K562 (cell line): ENCODE data around the gene NSG2. TPM values are rescaled to one million over a fixed set of nuclear protein-coding genes. Genes with fewer than 3 reads are reported as not detected.

Experiments
- ATAC-seq: fragments of 200-7000 bp; cut with Tn5 transposase; 3 replicates; pipeline ENCODE4 v1.9.1; 2020; ENCODE audit warnings: moderate library complexity
- BruUV-seq: library from RNA; stranded (reverse); fragments of 400-500 nt; replicated peaks from 2 replicates; lab custom pipeline; 2021; lab: Mats Ljungman, UMichigan
- CTCF ChIA-PET: fragments of 300-600 bp; formaldehyde crosslinking; extraction: SDS; loops from one replicate; lab custom pipeline; 2021; ENCODE audit warnings: low intra/inter-chr PET ratio; lab: Yijun Ruan, JAX
- POLR2A ChIA-PET: fragments of 300-600, 350-650 bp; sonication (Branson Sonifier 250); formaldehyde crosslinking; extraction: SDS; loops from one replicate; lab custom pipeline; 2021; ENCODE audit warnings: antibody characterized with exemption, inconsistent platforms; lab: Yijun Ruan, JAX
- DNase-seq, 4 experiments: peaks; one replicate each; pipeline versions ENCODE4 v3.0.0 to v3.0.0-alpha.2; 2011 to 2018; ENCODE audit warnings: low spot score in 3 of 4, mixed read lengths in 3 of 4; ENCODE audit errors: extremely low read depth in 1 of 4
- FAIRE-seq: peaks from 2 replicates; lab custom pipeline; 2011; peaks lifted over from hg19 to GRCh38; lab: Jason Lieb, UNC
- H2AFZ ChIP-seq: 2 replicates; pipeline ENCODE4 v1.6.0; 2011; ENCODE audit warnings: low read depth, low read length, control low read depth, inconsistent platforms
- H3K27ac ChIP-seq: fragments of 200-600 bp; 3 replicates; pipeline ENCODE4 v1.8.0; 2011; ENCODE audit warnings: low read depth, mild to moderate bottlenecking, control low read depth, inconsistent platforms, low read length, moderate library complexity, mixed read lengths; ENCODE audit errors: extremely low read depth
- H3K27me3 ChIP-seq, 2 experiments: fragments of 300-600 bp in 1 of 2; 2 replicates in 1 of 2; 3 replicates in 1 of 2; pipeline versions ENCODE4 v1.6.0 to v1.8.0; 2011; ENCODE audit warnings: inconsistent platforms in 2 of 2, low read length in 2 of 2, mild to moderate bottlenecking in 1 of 2, mixed read lengths in 1 of 2, moderate library complexity in 1 of 2; ENCODE audit not compliant: control insufficient read depth in 2 of 2, insufficient read depth in 2 of 2
- H3K36me3 ChIP-seq: fragments of 300-600 bp; 3 replicates; pipeline ENCODE4 v1.8.0; 2011; ENCODE audit warnings: mild to moderate bottlenecking, low read length, inconsistent platforms; ENCODE audit not compliant: control insufficient read depth, insufficient read depth
- H3K4me1 ChIP-seq, 2 experiments: fragments of 200-600 bp in 1 of 2; replicated peaks in 1 of 2; 2 replicates in 1 of 2; 3 replicates in 1 of 2; pipeline versions ENCODE4 v1.5.1 to v1.8.0; 2011; ENCODE audit warnings: inconsistent platforms in 2 of 2, low read length in 2 of 2, mild to moderate bottlenecking in 1 of 2, mixed read lengths in 1 of 2, moderate library complexity in 1 of 2; ENCODE audit not compliant: control insufficient read depth in 2 of 2, insufficient read depth in 2 of 2
- H3K4me2 ChIP-seq: 2 replicates; pipeline ENCODE4 v1.6.1; 2011; ENCODE audit warnings: low read length, control low read depth, inconsistent platforms, mixed read lengths; ENCODE audit not compliant: insufficient read depth
- H3K4me3 ChIP-seq: fragments of 200-600 bp; sonication (generic), shearing (Covaris generic); 2 replicates; pipeline ENCODE4 v1.5.1; 2016; ENCODE audit warnings: control low read depth, inconsistent platforms
- H3K79me2 ChIP-seq: fragments of 200-600 bp; 3 replicates; pipeline ENCODE4 v1.8.0; 2011; ENCODE audit warnings: low read length, inconsistent platforms; ENCODE audit not compliant: control insufficient read depth, insufficient read depth
- H3K9ac ChIP-seq, 2 experiments: 2 replicates each; pipeline versions ENCODE4 v1.6.0 to v1.6.1; 2011; ENCODE audit warnings: low read depth in 2 of 2, low read length in 2 of 2, control low read depth in 1 of 2, inconsistent platforms in 1 of 2, mild to moderate bottlenecking in 1 of 2, mixed read lengths in 1 of 2; ENCODE audit not compliant: insufficient read depth in 1 of 2
- H3K9me1 ChIP-seq: one replicate; pipeline ENCODE4 v1.6.0; 2011; ENCODE audit warnings: inconsistent platforms, mild to moderate bottlenecking, low read length, moderate library complexity; ENCODE audit not compliant: control insufficient read depth, insufficient read depth
- H3K9me3 ChIP-seq: replicated peaks from 2 replicates; pipeline ENCODE4 v1.5.1; 2011; ENCODE audit warnings: low read depth, low read length, inconsistent platforms; ENCODE audit not compliant: control insufficient read depth, insufficient read depth
- H4K20me1 ChIP-seq: replicated peaks from 2 replicates; pipeline ENCODE4 v1.6.1; 2011; ENCODE audit warnings: low read length, inconsistent platforms, mixed read lengths; ENCODE audit not compliant: control insufficient read depth, insufficient read depth
- CREBBP ChIP-seq: IDR thresholded peaks from one replicate; pipeline ENCODE4 v1.6.1; 2012; ENCODE audit warnings: low read depth, mild to moderate bottlenecking, control low read depth, inconsistent platforms, low read length
- EZH2 ChIP-seq: IDR thresholded peaks from 2 replicates; pipeline ENCODE4 v1.6.1; 2012; ENCODE audit warnings: low read depth, mild to moderate bottlenecking, inconsistent platforms, low read length, borderline replicate concordance
- GABPB2 ChIP-seq: fragments of 250-450 bp; sonication (Bioruptor Pico); conservative IDR thresholded peaks from 2 replicates; pipeline ENCODE4 v1.5.1; 2021; ENCODE audit warnings: mild to moderate bottlenecking
- GATA2 ChIP-seq: sonication (generic); formaldehyde crosslinking; IDR thresholded peaks from 2 replicates; pipeline ENCODE4 v1.4.0; 2020; ENCODE audit warnings: mild to moderate bottlenecking, missing genetic modification reagents
- HLTF ChIP-seq: fragments of 450-650 bp; IDR thresholded peaks from 2 replicates; pipeline ENCODE4 v1.6.1; 2016
- MAFF ChIP-seq: IDR thresholded peaks from 2 replicates; pipeline ENCODE4 v1.6.1; 2012; ENCODE audit warnings: low read length, improper control_type of control experiment
- PTBP1 ChIP-seq: fragments of 200-400 bp; formaldehyde crosslinking; IDR thresholded peaks from 2 replicates; pipeline ENCODE4 v1.6.1; 2017; ENCODE audit warnings: low read depth, low read length
- RFX5 ChIP-seq: IDR thresholded peaks from 2 replicates; pipeline ENCODE4 v1.6.1; 2011; ENCODE audit warnings: low read depth, mild to moderate bottlenecking, improper control_type of control experiment, low read length
- RHOXF2B ChIP-seq: fragments of 250-450 bp; sonication (Bioruptor Pico); conservative IDR thresholded peaks from 2 replicates; pipeline ENCODE4 v1.5.1; 2021
- SMAD1 ChIP-seq: fragments of 150-350 bp; IDR thresholded peaks from 2 replicates; pipeline ENCODE4 v1.6.1; 2014; ENCODE audit warnings: low read length, low read depth; ENCODE audit not compliant: partially characterized antibody
- ZEB2 ChIP-seq: fragments of 450-650 bp; IDR thresholded peaks from 2 replicates; pipeline ENCODE4 v1.6.1; 2016
- ZNF224 ChIP-seq: sonication (generic); formaldehyde crosslinking; IDR thresholded peaks from 2 replicates; pipeline ENCODE4 v1.8.0; 2022; ENCODE audit warnings: mild to moderate bottlenecking, missing genetic modification reagents
- WGBS: fragments of 100-300 bp; shearing (Covaris generic); methylation state at CpG from one replicate; pipeline ENCODE4 v1.1.6; 2016; ENCODE audit warnings: low coverage, mixed read lengths; ENCODE audit not compliant: insufficient coverage; ENCODE audit errors: missing lambda C conversion rate; 5-methylcytosine and 5-hydroxymethylcytosine counted together
- in situ Hi-C: fragments of 300-500 bp; cut with MboI; formaldehyde crosslinking; loops from 4 replicates; pipeline ENCODE4 v1.15.0; 2018; ENCODE audit warnings: inconsistent platforms, mixed read lengths
- intact Hi-C: fragments of 100-400 bp; cut with micrococcal nuclease; formaldehyde crosslinking; loops from 2 replicates; pipeline ENCODE4 v1.14.2; 2022
- polyA plus RNA-seq, 8 experiments: library from polyadenylated mRNA; depleted of rRNA in 4 of 8; stranded (reverse) in 5 of 8; unstranded in 3 of 8; fragments of >200 nt; fragmentation: Nextera tagmentation in 2 of 8; fragmentation: Illumina TruSeq in 1 of 8; extraction: Ambion mirVana in 2 of 8; extraction: Trizol in 1 of 8; gene quantifications; 2 replicates each; pipeline versions ENCODE4 v1.2.1 to v1.2.3, GENCODE V29; 2011 to 2014; ENCODE audit warnings: inconsistent platforms in 1 of 8, missing spikeins in 1 of 8
- total RNA-seq, 7 experiments: library from RNA; depleted of rRNA in 6 of 7; stranded (reverse); fragments of >200 nt in 6 of 7; fragmentation: Illumina TruSeq in 2 of 7; extraction: Trizol in 2 of 7; gene quantifications; 2 replicates each; pipeline versions ENCODE4 v1.2.1 to v1.2.3, GENCODE V29; 2011 to 2021; ENCODE audit warnings: low replicate concordance in 1 of 7
- TF ChIP-seq, protein P1 (sequence below): fragments of 450-650 bp; conservative IDR thresholded peaks from 2 replicates; pipeline ENCODE4 v1.6.1; 2016; ENCODE audit warnings: missing genetic modification characterization, low read depth, mild to moderate bottlenecking, control low read depth, missing compliant biosample characterization
- TF ChIP-seq, protein P2 (sequence below), 2 experiments: fragments of 450-650 bp; IDR thresholded peaks; 2 replicates each; pipeline ENCODE4 v1.6.1; 2016
- TF ChIP-seq, protein P3 (sequence below): sonication (generic); formaldehyde crosslinking; IDR thresholded peaks from 2 replicates; pipeline ENCODE4 v1.8.0; 2022; ENCODE audit warnings: mild to moderate bottlenecking, low read depth, missing genetic modification reagents
- TF ChIP-seq, protein P4 (sequence below): fragments of 250-450 bp; sonication (Bioruptor Pico); IDR thresholded peaks from 2 replicates; pipeline ENCODE4 v1.5.0; 2021; ENCODE audit warnings: mild to moderate bottlenecking, borderline replicate concordance

NSG2 gene
- total and polyA plus RNA-seq, 9 of the 15 experiments (the other 6 are each of a cell fraction or from before 2014, with no cell fraction given): not detected

DNA sequence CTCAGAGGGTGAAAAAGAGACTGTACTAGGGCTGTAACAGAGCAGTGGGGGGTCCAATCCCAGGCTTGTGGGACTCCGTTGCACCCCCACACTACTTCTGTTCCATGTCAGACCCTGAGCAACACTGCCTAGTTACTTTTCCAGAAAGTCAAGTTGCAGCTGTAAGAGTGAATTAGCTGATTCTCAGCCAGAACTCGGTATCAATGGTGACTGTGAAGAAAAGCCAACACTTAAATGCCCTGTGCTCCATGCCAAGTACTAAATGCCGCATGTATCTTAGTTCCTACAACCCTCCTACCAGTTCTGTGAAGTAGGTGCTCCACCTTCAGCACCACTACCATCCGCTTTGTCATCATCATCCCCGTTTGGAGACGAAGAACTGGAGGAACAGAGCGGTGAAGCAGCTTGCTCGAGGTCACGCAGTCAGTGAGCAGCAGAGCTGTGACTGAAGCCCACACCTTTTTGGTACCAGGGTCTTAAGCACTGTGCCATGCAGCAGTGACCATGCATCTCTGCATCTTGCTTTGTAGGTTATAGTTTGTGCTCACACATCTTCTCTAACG is 64.3 kb downstream of the NSG2 start:
- WGBS: 1% methylated on average over 9 of the region's 10 CpGs
- FAIRE-seq (no peak), ATAC-seq (no peak), DNase-seq (no peak)
- H3K9me3 ChIP-seq: no peaks in the 10 kb centered on the region
- peaks cover 12 to 32% of the 10 kb centered on the region in 2 experiments; a peak in 3 of 5 replicates for H3K27me3 ChIP-seq
- CTCF ChIA-PET: no interaction called here
- BruUV-seq: no TSS peak
- H4K20me1 ChIP-seq: no peaks in the 10 kb centered on the region; the same call in 1 of the 2 replicates
- no peaks in the 10 kb centered on the region for H3K79me2 ChIP-seq
- H3K27ac ChIP-seq: no peak overlapping the region
- no peak overlapping the region for H3K4me3 ChIP-seq
- H3K9ac ChIP-seq: no peak overlapping the region
- H3K9me1 ChIP-seq: no peaks in the 10 kb centered on the region
- intact Hi-C loops (no loop called here), in situ Hi-C loops (no loop called here)
- no peaks in the 10 kb centered on the region for H3K36me3 ChIP-seq
- no peak overlapping the region for H2AFZ ChIP-seq
- H3K4me1 ChIP-seq: no peaks in the 10 kb centered on the region
- POLR2A ChIA-PET: interaction anchor here (0.8 kb wide), 1 partner anchor 771 kb away, joined by 3 read pairs; no protein-coding TSS in a partner anchor
- H3K4me2 ChIP-seq: no peak overlapping the region
- no peak for TF ChIP-seq GATA2 (CRISPR knock-in tag)
- TF ChIP-seq, protein P1, sequence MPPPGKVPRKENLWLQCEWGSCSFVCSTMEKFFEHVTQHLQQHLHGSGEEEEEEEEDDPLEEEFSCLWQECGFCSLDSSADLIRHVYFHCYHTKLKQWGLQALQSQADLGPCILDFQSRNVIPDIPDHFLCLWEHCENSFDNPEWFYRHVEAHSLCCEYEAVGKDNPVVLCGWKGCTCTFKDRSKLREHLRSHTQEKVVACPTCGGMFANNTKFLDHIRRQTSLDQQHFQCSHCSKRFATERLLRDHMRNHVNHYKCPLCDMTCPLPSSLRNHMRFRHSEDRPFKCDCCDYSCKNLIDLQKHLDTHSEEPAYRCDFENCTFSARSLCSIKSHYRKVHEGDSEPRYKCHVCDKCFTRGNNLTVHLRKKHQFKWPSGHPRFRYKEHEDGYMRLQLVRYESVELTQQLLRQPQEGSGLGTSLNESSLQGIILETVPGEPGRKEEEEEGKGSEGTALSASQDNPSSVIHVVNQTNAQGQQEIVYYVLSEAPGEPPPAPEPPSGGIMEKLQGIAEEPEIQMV (tag): no peak
- TF ChIP-seq ZEB2: no peak
- TF ChIP-seq HLTF: no peak
- TF ChIP-seq, protein P2, sequence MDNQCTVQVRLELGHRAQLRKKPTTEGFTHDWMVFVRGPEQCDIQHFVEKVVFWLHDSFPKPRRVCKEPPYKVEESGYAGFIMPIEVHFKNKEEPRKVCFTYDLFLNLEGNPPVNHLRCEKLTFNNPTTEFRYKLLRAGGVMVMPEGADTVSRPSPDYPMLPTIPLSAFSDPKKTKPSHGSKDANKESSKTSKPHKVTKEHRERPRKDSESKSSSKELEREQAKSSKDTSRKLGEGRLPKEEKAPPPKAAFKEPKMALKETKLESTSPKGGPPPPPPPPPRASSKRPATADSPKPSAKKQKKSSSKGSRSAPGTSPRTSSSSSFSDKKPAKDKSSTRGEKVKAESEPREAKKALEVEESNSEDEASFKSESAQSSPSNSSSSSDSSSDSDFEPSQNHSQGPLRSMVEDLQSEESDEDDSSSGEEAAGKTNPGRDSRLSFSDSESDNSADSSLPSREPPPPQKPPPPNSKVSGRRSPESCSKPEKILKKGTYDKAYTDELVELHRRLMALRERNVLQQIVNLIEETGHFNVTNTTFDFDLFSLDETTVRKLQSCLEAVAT (IDR thresholded peaks at IDR 0.05): no peak
- no peak for TF ChIP-seq PTBP1
- TF ChIP-seq, protein P3, sequence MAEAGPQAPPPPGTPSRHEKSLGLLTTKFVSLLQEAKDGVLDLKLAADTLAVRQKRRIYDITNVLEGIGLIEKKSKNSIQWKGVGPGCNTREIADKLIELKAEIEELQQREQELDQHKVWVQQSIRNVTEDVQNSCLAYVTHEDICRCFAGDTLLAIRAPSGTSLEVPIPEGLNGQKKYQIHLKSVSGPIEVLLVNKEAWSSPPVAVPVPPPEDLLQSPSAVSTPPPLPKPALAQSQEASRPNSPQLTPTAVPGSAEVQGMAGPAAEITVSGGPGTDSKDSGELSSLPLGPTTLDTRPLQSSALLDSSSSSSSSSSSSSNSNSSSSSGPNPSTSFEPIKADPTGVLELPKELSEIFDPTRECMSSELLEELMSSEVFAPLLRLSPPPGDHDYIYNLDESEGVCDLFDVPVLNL (CRISPR knock-in tag): no peak
- TF ChIP-seq RFX5: no peak
- TF ChIP-seq, protein P4, sequence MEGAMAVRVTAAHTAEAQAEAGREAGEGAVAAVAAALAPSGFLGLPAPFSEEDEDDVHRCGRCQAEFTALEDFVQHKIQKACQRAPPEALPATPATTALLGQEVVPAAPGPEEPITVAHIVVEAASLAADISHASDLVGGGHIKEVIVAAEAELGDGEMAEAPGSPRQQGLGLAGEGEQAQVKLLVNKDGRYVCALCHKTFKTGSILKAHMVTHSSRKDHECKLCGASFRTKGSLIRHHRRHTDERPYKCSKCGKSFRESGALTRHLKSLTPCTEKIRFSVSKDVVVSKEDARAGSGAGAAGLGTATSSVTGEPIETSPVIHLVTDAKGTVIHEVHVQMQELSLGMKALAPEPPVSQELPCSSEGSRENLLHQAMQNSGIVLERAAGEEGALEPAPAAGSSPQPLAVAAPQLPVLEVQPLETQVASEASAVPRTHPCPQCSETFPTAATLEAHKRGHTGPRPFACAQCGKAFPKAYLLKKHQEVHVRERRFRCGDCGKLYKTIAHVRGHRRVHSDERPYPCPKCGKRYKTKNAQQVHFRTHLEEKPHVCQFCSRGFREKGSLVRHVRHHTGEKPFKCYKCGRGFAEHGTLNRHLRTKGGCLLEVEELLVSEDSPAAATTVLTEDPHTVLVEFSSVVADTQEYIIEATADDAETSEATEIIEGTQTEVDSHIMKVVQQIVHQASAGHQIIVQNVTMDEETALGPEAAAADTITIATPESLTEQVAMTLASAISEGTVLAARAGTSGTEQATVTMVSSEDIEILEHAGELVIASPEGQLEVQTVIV (CRISPR knock-in tag): no peak
- TF ChIP-seq ZNF224 (CRISPR knock-in tag): no peak
- TF ChIP-seq SMAD1: no peak
- no peak for TF ChIP-seq EZH2
- TF ChIP-seq MAFF: no peak
- no peak for TF ChIP-seq GABPB2 (CRISPR knock-in tag)
- no peak for TF ChIP-seq RHOXF2B (CRISPR knock-in tag)
- TF ChIP-seq CREBBP: no peak
